Activated effector memory CD4-positive, alpha-beta T cell treated with anti-CD3 and anti-CD28 coated beads, Interleukin-2, amount 50 U/mL, for 16 hours (primary cell): Measurements from ENCODE around the gene IBA57.
A peak's percentile ranks its signal among the peaks of the same experiment; 100 is the strongest.

ENCODE experiments used
- DNase-seq: peaks from one replicate; pipeline ENCODE4 v3.0.0-alpha.2; 2020

IBA57 gene

GRCh38 chr1:228197555-228198147 is 32.0 kb downstream of the IBA57 start:
- DNase-seq, result peak; percentile 49

GRCh38 chr1:228198977-228199590 is 33.5 kb downstream of the IBA57 start:
- no peak for DNase-seq

DNA sequence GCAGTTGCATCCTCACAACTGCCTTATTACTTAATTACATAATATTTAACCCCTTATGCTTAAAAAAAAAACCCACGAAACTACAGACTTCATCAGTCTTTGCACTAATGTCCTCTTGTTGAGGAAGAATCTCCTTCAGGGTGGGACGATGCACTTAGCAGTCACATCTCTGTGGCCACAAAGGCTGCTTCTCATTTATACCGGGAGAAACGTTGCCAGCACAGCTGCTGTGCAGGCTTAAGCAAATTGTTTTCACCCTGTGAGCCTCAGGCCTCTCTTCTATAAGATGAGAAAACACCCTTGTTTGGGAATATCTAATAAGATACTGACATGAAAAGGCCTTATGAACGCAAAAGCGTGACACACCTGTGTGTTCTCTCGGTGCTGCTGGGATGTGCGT is 39.4 kb downstream of the IBA57 start:
- DNase-seq, result peak; percentile 13

DNA sequence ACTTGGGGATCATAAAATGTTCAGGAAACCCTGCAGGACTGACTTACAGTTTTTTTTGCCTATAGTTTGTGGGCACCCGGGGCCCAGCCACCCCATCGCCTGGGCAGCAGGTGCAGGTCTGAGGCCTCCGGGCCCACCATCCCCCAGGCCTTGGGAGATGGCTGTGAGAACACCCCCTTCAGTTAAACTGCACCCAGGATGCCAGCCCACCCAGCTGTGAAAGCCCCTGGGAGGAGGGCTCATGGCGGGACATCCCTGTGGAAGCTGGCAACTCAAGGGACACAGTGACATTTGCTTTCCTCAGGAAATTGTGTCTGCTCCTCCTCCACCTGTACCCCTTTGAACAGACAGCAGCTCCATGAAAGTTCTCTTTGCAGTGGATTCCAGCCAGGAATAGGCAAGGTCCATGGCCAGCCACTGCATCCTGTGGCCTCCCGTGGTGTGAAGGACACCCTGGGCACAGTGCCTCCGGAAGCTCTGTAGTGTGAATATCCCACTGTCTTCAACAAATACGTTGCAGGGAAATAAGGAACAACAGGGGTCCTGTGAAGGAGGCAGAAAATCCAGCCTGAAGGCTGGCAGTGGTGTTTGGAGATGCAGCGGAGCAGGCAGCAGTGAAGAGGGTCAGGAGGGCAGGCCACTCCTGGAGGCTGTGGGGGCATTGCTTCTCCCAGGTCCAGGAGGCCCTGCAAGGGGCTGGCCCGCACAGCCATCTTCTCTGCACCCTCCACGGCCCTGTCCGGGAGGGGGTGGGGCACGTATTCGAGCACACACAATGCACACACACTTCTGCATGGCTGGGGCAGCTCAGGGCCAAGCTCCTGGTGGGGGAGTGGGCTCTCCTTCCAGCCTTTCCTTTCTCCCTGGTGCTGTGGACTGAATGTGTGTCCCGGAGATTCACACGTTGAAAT is 40.2 kb downstream of the IBA57 start:
- DNase-seq, result peak; percentile 56

DNA sequence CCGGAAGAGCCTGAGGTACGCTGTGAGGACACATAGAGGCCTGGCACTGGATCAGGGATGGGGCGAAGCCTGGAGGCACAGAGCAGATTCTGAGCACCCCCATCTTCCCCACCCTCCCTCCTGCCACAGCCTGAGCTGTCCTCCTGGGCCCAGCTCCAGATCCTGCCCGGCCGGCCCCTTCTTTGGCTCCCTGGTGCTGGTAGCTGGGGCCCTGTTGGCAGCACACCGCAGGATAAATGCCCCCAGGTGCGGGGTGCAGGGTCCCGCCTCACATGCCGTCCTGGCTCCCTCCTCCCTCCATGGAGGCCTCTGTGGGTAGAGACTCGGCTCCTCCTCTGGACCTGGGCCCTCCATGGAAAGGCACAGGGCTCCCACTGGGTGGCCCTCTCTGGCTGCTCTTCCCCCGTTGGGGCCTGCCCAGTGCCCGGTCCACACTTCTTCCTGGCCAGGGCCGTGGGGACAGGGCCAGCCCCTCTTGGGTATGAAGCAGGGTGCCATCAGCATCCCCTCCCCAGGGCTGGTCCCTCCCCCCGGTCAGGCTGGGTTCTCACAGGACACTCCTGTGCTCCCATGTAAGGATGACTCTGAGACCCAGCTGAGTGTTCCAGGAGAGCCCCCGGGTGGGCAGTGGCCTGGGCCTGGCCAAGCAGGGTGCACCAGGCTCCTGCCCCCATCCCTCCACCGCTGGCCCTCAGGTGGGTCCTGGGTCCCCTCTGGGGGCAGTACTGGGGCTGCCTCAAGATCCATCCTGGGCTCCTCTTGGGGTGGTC is 41.2 kb downstream of the IBA57 start:
- DNase-seq, result peak; percentile 55

- DNase-seq, result peak; percentile 60
Observed at GRCh38 chr1:228207381-228207810, 41.8 kb downstream of the IBA57 start.

DNA sequence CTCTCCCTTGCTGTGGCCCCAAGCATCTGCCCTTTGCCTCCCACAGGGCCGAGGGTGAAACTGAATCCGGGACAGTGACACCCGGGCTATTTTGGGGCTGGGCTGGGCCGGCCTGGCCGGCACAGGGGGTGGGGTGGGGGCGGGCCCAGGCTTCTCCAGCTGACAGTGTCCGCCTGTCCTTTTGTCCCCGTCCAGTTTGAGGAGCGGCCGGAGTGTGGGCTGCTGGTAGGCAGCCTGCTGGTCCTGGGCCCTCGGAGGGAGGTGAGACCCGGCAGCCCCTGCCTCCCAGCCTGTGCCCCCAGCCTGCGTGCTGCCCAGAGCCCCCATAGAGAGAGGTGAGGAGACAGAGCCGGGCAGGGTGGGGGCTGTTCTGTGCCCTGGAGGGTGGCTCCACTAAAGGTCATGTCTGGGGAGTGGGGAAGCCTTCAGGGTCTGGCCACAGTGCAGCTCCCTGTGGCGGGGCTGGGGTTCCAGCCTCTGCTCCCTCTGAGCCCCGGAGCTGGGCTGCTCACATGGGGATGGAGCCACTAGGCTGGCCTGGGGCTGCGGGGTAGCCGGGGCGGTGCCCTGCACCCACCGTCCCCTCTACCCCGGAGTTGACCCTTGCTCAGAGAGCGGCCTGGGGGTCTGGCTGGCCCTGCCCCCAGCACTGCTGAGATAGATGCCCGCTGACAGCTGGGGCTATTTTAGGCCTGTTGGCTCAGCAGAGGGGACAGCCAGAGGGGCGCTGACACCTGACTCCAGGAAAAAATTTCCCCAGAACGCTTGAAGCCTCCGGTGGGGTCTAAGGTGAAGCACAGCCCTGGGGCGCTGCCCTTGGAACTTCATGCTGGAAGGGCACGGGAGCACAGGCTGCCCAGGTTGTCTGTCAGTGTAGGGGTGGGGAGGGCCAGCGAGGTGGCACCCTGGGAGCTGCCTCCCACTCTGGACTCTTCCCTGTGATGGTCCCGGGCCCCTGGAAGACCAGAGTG is 42.5 kb downstream of the IBA57 start, which contains the start of gene OBSCN:
TSS of gene OBSCN (plus strand) at position 194 of the 971 bp plus-strand sequence. CDS start 3,740 bp downstream, outside the sequence.
- peak; percentile 58 for DNase-seq

DNA sequence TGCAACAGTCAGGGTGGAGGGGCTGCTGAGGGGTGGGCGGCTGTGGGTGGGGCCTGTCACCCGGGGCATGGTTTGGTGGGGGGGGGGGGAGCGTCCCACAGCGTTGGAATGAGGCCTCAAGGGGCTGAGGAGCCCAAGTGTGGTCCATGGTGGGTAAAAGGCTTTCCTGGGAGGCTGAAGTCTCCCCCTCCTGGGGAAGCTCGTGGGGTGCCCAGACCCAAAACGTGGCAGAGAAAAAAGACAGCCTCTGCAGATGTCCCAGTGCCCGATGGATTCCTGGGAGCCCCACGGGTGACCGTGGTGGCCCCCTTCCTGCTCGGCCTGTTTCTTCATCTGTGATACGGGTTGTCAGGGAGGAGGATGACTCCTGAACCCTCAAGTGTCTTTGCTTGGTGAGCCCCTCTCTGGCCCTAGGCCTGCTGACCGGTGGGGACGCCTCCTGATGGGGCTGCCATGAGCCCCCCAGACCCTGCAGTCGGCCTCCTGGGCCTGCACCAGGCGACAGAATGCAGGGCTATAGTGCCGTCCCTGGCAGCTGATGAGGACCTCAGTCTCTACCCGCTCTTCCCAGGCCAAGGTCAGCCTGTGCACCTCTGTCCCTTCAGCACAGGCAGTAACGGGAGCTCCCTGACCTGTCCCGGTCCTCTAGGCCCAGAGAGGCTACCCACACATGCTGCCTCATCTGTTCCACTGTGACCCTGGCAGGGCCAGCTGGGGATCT is 43.4 kb downstream of the IBA57 start:
- DNase-seq, result no peak

DNA sequence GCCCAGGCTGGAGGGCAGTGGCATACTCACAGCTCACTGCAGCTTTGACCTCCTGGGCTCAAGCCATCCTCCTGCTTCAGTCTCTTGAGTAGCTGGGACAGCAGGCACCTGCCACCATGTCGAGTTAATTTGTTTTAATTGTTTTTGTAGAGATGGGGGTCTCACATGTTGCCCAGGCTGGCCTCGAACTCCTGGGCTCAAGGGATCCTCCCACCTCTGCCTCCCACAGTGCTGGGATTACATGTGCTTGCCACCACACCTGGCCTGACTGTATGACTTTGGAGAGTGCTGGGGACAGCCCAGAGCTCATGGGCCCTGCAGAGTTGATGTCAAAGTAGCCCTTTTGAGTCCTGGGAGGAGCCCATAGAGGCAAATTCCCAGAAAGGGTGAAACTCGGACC is 44.1 kb downstream of the IBA57 start:
- no peak for DNase-seq

GRCh38 chr1:228210076-228210651 is 44.6 kb downstream of the IBA57 start:
- DNase-seq, result no peak

- DNase-seq, result no peak
Observed at GRCh38 chr1:228210712-228211530, 45.3 kb downstream of the IBA57 start.

DNA sequence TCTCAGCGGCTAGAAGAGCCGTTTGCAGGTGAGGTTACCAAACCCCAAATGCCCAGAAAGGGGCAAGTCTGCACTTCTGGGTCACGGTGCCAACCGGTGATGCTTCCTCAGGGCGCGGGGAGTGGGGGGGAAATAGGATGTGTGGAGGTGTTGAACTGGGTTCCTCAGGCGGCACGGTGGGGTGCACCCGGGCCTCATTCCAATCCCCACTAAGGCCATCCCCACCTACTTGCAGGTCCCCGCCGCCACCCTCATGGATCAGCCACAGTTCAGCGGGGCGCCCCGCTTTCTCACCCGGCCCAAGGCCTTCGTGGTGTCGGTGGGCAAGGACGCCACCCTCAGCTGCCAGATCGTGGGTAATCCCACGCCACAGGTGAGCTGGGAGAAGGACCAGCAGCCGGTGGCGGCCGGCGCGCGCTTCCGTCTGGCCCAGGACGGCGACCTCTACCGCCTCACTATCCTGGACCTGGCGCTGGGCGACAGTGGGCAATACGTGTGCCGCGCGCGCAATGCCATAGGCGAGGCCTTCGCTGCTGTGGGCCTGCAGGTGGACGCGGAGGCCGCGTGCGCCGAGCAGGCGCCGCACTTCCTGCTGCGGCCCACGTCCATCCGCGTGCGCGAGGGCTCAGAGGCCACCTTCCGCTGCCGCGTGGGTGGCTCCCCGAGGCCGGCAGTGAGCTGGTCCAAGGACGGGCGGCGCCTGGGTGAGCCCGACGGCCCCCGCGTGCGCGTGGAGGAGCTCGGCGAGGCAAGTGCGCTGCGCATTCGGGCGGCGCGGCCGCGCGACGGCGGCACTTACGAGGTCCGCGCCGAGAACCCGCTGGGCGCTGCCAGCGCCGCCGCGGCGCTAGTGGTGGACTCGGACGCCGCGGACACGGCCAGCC is 46.2 kb downstream of the IBA57 start:
- DNase-seq, result no peak

DNA sequence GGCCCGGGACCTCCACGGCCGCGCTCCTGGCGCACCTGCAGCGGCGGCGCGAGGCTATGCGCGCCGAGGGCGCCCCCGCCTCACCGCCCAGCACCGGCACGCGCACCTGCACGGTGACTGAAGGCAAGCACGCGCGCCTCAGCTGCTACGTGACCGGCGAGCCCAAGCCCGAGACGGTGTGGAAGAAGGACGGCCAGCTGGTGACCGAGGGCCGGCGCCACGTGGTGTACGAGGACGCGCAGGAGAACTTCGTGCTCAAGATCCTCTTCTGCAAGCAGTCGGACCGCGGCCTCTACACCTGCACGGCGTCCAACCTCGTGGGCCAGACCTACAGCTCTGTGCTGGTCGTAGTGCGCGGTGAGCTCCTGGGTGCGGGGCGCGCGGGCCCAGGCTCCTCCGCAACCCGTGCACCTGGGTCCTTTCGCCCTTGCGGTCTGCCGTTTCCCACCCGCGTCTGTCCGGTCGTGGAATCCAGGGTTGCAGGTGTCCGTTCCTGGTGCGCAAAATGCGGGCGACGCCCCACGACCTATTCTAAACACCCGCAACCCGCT is 46.9 kb downstream of the IBA57 start:
- DNase-seq, result no peak

- peak; percentile 95 for DNase-seq
Observed at GRCh38 chr1:228212966-228213844, 47.6 kb downstream of the IBA57 start.

DNA sequence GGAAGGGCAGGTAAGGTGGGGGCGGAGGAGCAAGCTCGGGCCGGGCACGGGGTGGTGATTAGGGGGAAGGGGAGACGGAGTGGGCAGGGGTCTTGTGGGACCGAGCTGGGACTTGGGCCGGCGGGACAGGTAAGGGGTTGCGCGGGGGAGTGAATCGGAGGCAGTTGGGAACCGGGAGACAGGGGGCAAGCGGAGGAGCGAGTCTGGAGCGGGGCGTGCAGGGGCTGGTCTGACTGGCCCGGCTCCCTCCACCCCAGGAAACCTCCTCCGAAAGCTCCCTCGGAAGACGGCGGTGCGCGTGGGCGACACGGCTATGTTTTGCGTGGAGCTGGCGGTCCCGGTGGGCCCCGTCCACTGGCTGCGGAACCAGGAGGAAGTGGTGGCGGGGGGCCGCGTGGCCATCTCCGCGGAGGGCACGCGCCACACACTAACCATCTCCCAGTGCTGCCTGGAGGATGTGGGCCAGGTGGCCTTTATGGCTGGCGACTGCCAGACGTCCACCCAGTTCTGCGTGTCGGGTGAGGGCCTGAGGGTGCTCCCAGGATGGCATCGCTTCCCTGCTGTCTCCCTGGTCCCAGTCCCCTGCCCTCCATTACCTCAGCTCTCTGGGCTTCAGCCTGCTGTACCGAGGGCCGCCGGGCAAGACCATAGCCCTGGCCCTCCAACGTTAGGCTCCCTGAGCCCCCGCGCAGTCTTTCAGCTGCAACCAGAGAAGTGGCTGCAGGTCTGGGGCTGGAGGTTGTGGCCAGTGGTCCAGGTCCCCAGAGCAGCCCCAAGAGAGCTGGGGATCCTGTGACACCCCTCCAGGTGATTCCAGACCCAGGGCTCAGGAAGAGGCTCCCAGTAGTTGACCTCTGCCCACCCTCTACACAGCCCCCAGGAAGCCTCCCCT is 48.6 kb downstream of the IBA57 start:
- DNase-seq, result no peak
